ENCODE measurements around the gene ASB9.
"Not testable (repeated sequence)": the region's sequence is repeated elsewhere in the genome, so short reads cannot be mapped to it uniquely, and the experiment has no call there.

Gene ASB9

DNA sequence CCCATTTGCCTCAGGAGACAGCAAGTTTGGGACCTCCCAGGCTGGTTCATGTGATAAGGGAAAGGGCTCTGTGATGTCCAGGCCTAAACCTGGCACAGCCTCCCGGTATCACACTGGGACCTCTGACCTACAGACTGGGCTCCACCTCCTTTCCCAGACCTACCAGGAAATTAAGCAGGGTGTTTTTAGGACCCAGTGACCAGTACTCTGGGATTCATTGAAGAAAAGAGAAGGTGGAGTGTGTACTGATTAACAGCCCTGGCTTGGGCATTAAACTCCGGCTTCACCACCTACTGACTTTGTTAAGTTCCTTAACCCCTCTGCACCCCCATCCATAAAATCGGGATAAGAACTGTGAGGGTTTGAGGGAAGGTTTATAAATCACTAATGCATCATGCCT lies 28.6 kb downstream of the ASB9 start:
- no peak for DNase-seq (ENCODE audit: low spot score)

DNA sequence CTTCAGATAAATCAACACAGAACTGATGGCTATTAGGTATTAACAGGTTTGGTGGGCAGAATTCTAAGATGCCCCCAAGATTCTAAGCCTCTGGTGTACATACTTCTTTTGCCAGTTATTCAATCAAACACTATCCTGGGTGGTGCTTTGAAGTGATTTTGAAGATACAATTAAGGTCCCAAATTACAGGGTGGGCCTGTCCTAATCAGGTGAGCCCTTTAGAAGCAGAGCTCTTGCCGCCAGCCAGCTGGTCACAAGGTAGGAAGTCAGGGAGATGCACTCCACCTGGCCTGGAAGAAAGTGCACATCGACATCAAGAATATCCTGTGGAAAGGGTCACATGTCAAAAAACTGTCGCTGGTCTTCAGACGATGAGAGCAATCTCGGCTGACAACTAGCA lies 29.5 kb downstream of the ASB9 start:
- DNase-seq (ENCODE audit: low spot score) = no peak

DNA sequence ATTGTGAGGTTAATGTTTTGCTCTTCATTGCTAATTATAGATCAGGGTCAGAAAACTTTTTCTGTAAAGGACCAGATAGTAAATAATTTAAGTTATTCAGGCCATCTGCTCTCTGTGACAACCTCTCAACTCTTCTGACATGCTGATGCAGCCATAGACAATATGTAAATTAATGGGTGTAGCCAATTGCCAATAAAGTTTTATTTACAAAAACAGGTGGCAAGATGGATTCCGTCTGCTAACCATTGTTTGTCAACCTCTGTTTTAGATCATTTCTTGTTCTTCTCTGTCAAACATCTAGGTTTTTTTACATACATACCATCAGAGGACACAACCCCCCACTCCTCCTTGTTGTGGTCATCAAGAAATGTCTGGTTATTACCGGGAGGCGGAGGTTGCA lies 33.7 kb downstream of the ASB9 start:
- DNase-seq (ENCODE audit: low spot score) = no peak

DNA sequence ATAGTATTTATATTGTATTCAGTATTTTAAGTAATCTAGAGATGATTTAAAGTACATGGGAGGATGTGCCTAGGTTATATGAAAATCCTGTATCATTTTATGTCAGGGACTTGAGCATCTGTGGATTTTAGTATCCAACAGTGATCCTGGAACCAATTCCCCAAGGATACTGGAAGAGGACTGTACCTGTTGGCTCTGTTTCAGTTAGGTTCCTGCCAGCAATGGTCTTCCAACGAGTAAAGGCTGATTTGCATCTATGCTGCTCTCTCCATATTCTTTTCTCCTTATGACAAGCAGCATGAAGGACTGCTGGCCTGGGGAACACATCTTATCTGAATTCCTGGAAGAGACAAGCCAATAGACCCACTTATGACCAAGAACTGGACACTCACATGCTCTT lies 34.9 kb downstream of the ASB9 start:
- DNase-seq (ENCODE audit: low spot score) = no peak

DNA sequence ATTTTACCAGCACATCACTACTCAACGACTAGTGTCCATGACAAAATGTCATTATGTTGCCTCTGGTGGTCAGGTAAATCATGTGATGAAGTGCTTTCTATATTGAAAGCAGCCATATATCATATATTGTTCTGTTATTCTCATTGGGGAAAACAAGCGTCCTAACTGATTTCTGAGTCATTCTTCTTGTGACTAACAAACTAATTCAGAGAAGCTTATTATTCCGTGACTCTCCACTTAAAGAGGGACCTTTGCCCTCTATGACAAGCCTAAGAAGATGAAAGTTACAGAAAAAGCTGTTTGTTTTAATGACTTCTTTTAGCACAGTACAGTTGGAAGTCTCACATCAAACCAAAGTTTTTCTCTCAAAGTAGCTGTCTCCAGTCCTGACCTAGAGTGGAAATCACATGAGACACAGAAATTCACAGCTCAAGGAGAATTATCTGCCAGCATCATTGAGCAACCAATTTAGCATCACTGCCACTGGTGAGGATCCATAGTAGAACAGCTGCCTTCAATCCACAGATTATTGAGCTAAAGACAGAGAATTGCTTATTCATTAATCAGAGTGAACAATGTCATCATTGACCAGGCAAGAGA lies 36.4 kb downstream of the ASB9 start:
- DNase-seq (ENCODE audit: low spot score) = no peak

DNA sequence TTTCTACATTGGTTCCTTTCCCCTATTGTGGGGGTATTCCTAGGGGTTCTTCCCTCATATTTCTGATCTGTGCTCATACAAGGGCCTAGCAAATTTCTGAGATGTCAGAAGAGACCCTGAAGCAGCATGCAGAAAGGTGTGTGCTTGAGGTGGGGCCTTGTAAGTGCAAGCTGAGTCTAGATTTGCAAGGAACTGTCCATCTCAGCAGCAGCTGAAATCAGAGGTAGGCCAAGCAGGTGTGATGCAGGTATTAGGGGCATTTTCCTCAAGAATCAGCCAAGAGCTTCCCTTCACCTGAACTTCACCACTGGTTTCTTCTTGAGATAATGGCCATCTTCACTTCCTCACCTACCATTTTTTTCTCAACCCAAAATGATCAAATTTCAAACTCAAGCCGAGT lies 45.1 kb downstream of the ASB9 start:
- DNase-seq (ENCODE audit: low spot score) = no peak

DNA sequence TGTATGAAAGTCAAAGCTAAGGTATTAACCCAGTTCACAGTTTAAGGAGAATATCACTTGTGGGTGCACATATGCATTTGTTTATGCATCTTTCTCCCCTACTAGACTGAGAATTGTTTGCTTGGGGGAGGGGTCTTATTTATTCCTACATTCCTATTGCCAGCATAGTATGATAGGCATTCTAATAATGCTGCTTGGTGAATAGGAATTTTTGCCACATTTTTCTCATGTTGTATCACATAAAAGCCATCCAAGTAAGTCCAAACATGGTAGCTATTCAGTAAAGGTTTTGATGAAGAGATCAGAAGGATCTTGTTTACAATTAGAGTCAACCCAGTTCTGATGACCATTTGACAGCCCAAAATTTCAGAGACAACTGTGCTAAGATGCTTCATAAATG lies 48.6 kb downstream of the ASB9 start:
- DNase-seq (ENCODE audit: low spot score) = no peak

DNA sequence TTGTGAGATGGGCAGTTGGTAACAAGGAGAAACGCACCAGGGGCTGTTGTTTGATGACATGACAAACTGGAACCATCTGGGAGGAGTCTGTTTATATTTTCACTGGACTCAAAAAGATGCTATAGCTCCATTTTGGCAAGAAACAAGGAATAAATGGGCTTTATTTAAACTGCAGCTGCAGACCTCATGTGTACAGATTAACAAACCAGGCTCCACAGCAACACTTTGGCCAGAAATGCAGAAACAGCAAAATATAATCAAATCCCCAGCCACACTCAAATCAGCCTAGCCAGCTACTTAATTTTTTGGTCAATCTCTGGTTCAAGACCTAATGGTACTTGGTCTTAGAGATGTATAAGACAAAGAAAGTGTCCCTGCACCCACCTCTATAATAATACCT lies 52.7 kb downstream of the ASB9 start:
- no peak for DNase-seq (ENCODE audit: low spot score)

DNA sequence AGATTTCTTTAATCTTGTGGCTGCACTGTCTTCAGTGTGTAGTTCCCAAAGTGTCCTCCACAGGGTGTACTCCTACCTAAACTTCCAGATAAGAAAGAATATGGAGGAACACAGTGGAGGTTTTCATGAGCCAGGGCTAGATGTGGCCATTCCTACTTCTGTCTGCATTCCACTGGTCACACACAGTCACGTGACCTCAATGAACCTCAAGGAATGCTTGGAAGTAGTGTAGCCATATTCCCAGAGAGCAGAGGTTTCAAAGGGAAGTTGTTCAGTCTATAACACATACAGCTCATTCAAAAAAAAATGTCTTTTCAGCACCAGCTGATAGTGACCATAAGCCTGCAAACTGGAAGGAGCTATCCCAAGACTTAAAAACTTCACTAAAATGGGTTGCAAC lies 53.6 kb downstream of the ASB9 start:
- no peak for DNase-seq (ENCODE audit: low spot score)

DNA sequence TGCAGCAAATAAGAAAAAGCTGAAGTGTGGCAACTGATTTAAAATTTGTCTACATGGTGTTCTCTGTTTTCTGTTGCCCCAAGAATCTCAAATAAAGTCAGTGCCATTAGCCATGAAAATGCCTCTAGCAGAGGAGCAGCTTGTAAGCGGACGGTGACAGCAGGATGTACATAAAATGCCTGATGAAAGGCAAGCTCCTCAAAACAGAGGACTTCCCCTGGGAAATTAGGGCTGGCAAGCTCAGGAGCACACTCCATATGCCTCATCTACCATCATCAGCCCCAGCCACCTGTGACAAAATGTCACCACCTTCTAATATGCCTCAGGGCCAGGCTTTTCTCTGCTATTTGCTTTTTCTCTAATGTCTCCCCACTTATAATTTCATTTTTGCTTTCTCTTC lies 54.5 kb downstream of the ASB9 start:
- DNase-seq (ENCODE audit: low spot score) = no peak

DNA sequence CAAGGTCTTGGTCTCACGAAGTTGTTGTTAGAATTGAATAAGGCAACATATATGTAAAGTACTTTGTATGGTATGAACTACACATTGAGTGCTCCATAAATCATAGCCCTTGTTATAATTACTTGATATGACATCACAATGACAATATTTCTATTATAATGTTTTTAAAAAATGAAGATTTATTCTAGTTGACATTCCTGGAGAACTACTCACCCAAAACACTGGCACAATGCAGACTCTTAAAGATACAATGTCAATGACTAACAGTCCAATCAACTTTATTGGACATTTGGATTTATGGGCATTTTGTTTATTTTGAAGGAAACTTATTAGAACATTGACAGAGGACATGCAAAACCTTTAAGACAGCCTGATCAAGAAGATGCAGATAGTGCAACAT lies 55.3 kb downstream of the ASB9 start:
- no peak for DNase-seq (ENCODE audit: low spot score)

DNA sequence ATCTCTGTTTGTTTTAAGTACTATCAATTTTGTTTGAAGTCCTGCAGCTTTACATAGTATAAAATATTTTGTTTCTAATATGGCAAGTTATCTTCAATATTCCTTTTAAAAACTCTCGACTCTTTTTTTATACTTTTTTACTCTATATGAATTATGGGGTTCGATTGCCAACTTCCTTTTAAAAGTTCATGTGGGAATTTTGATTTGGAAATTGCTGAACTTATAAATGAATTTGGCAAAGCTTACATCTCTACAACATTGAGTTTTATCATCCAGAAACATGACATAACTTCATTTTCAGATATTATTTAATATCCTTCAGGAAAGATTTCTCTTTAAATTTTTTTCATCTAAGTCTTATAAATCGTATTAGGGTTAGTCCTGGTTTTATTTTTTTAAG lies 60.8 kb downstream of the ASB9 start:
- no peak for DNase-seq (ENCODE audit: low spot score)

DNA sequence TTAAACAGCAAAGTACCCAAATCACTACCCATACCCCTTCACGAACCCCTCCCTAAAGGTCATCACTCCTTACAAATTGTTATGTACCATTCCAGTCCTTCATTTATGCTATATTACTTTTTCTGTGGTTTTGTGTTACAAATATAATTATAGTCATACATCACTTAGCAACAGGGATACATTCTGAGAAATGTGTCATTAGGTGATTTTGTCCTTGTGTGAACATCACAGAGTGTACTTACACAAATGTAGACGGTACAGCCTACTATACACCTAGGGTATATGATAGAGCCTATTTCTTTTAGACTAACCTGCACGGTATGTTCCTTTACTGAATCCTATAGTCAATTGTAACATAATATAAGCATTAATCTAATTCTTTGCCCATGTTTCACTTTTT lies 61.9 kb downstream of the ASB9 start:
- no peak for DNase-seq (ENCODE audit: low spot score)

DNA sequence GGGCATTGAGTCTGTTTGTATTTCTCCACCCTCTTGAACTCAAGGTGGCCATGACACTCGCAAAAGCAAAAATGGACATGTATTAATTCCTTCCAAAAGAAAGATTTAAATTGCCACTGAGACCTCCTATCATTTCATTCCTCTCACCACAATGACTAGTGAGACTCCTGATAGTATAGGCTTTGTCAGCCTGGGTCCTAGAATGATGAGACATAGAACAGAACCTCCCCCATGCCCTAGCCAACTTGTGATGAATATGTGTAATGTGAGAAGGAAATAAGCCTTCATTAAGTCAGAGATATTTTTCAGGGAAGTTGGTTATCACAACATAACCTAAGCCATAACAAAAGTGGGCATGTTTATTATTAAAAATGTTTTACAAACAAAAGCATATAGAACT lies 62.5 kb downstream of the ASB9 start:
- DNase-seq (ENCODE audit: low spot score) = no peak

DNA sequence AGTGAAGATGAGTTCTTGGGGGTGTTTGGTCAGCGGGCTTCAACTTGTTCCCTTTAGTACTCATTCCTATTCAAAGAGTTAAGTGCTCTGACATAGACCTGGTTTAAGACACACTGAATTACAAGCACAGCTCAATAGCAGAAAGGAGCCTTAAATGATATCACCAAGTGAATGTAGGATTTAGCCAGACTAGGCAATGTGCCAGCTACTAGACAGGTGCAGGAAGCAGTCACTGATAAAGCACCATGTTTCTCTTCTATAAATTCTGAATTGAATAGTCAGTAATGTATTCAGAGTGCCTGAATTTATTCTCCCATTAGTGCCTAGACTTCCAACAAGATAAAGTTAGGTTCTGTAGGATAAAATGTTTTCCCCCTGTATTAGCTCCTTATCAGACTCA lies 63.6 kb downstream of the ASB9 start:
- no peak for DNase-seq (ENCODE audit: low spot score)

DNA sequence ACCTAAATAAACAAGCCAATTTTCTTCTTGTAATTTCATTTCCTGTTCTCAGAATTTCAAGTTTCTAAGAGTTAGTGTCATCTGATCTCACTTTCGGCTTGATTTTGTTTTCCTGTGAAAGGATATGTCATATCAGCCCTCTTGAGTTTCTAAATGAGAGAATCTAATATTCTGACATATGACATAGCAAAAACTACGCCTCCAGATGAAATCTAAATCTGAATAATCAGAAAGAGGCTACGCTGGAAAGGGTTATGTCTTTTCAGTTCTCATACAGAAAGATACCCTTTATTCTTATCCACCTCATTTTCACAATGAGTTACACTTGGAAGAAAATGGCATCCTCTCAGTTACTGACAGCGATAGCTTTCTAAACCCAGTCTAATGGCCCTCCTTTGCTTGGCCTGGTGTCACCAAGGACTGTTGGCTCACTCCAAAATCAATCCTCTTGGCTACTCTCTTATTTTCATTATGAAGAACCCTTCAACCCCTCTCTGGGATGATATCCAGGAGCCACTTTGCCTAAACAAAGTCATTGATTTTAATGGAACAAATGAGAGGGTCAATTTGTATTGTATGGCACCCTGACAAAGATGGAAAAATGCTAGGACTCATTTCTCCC lies 65.6 kb downstream of the ASB9 start:
- DNase-seq (ENCODE audit: low spot score) = no peak

DNA sequence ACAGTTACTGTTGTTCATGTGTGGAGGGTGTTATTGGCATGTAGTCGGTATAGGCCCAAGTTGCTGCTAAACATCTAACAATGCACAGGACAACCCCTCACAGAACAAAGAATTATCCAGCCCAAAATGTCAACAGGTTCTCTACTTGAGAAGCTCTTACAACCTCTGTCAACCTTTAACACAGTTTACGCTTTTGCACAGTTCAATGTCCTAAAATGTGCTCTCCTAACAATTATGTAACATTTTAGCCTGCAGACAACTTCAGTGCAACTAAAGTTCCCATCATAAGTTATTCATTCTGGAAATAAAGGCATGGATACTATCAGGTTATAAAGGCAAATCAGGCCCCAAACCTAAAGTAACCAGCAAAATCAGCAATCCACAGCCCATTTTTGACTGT lies 66.2 kb downstream of the ASB9 start:
- no peak for DNase-seq (ENCODE audit: low spot score)

DNA sequence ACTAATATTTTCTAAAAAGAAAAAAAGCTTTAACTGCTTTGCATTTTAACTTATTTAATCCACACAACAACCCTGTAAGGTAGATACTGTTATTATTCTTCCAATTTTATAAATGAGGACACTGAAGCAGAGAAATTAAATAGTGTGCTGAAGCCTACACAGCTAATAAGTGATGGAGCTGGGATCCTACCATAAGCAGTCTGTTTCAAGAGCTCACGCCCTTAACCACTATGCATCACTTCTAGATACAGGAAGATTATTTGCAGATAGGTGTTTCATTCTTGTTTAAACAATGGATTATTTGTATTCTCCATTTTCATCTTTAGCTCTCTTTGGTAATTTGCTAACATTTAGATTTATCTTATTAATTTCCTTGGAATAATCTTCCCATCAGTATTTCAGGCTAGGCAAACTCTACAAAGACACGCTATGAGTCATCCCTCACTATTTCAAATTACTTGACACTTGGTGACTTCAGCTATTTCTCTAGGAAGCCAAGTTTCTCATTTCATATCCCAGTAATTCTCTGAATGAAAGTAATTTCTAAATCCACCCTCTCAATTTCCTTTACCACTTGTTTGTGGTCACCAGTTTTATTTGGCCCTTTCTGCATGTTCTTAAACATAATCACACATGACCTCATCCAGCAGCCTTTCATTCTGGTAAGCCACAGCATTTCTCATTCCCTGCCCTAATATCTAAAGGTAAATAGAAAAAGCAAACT lies 67.3 kb downstream of the ASB9 start:
- no peak for DNase-seq (ENCODE audit: low spot score)

DNA sequence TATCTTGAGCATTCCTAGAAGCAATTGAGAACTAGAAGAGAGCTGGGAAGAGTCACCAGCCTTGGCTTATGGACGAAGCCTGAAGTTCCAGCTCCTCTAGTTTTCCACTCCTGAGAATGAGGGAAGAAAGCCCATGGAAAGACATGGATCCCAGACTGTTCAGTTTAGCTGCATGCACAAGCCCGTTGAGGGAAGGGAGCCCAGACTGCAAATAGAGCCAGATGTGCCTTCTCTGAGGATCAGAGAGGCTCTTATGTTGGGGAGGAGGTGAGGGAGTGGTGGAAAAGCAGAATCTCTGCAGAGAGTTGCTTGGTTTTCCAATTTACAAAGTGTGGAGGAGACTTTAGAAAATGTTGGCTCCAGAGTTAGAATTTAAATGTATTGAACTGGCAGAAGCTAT lies 69.0 kb downstream of the ASB9 start:
- DNase-seq (ENCODE audit: low spot score) = no peak

DNA sequence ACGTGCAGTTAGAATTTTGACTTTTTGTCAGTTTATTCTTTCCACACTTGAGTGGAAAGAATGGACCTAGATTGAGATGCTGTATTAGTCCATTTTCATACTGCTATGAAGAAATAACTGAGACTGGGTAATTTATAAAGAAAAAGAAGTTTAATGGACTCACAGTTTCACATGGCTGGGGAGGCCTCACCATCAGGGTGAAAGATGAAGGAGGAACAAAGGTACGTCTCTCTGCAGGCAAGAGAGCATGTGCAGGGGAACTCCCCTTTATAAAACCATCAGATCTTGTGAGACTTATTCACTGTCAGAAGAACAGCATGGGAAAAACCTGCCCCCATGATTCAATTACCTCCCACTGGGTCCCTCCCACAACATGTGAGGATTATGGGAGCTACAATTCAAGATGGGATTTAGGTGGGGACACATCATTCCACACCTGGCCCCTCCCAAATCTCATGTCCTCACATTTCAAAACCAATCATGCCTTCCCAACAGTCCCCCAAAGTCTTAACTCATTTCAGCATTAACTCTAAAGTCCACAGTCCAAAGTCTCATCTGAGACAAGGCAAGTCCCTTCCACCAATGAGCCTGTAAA lies 71.2 kb downstream of the ASB9 start:
- DNase-seq (ENCODE audit: low spot score) = not testable (repeated sequence)

DNA sequence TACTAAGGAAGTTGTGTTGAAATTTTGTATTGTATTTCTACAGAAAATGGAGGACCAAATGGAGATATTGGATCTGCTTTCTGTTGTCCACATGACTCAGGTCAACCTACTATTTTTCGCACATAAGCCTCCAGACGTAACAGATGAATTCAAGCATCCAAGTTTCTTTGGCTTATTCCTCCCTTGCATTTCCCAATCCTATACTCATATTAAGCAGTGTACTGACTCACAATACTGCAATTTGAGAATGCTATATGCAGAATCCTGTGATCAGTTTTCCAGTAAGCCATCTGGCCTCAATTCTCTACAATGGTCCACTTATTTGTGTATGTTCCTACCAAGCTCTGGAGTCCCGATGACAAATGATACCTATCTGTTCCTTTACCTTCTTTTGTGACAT lies 75.7 kb downstream of the ASB9 start:
- no peak for DNase-seq (ENCODE audit: low spot score)
